ENCODE data around the gene OR10V1.

The OR10V1 gene

GRCh38 chr11:59730896-59731565, 17.4 kb upstream of the OR10V1 start:
- no peak overlapping the region for H3K4me3 ChIP-seq (ENCODE audit: low read depth, low read length)
- no peak for DNase-seq (ENCODE audit: low read depth)
- no peak for TF ChIP-seq CTCF (IDR thresholded peaks at IDR 0.05; ENCODE audit: low read depth, low read length, missing control alignments)

- TF ChIP-seq CTCF (IDR thresholded peaks at IDR 0.05; ENCODE audit: low read depth, low read length, missing control alignments): no peak
- no peak for DNase-seq (ENCODE audit: low read depth)
These were observed 16.2 kb upstream of the OR10V1 start for GRCh38 chr11:59729834-59730233.

GRCh38 chr11:59728913-59729312, 15.3 kb upstream of the OR10V1 start:
- DNase-seq (ENCODE audit: low read depth): no peak
- TF ChIP-seq CTCF (IDR thresholded peaks at IDR 0.05; ENCODE audit: low read depth, low read length, missing control alignments): no peak

More at GRCh38 chr11:59729834-59730233, 16.2 kb upstream of the OR10V1 start:
- no peak overlapping the region for H3K4me3 ChIP-seq (ENCODE audit: low read depth, low read length)

GRCh38 chr11:59728154-59728553, 14.5 kb upstream of the OR10V1 start:
- TF ChIP-seq CTCF (IDR thresholded peaks at IDR 0.05; ENCODE audit: low read depth, low read length, missing control alignments): no peak

More at GRCh38 chr11:59728913-59729312, 15.3 kb upstream of the OR10V1 start:
- no peak overlapping the region for H3K4me3 ChIP-seq (ENCODE audit: low read depth, low read length)

GRCh38 chr11:59727426-59727825, 13.8 kb upstream of the OR10V1 start:
- no peak overlapping the region for H3K4me3 ChIP-seq (ENCODE audit: low read depth, low read length)
- no peak for TF ChIP-seq CTCF (IDR thresholded peaks at IDR 0.05; ENCODE audit: low read depth, low read length, missing control alignments)
- no peak for DNase-seq (ENCODE audit: low read depth)

More at GRCh38 chr11:59728154-59728553, 14.5 kb upstream of the OR10V1 start:
- no peak for DNase-seq (ENCODE audit: low read depth)
- no peak overlapping the region for H3K4me3 ChIP-seq (ENCODE audit: low read depth, low read length)

GRCh38 chr11:59724066-59724465, 10.4 kb upstream of the OR10V1 start:
- H3K4me3 ChIP-seq (ENCODE audit: low read depth, low read length): no peak overlapping the region
- no peak for DNase-seq (ENCODE audit: low read depth)
- TF ChIP-seq CTCF (IDR thresholded peaks at IDR 0.05; ENCODE audit: low read depth, low read length, missing control alignments): no peak

- no peak overlapping the region for H3K4me3 ChIP-seq (ENCODE audit: low read depth, low read length)
- no peak for DNase-seq (ENCODE audit: low read depth)
- no peak for TF ChIP-seq CTCF (IDR thresholded peaks at IDR 0.05; ENCODE audit: low read depth, low read length, missing control alignments)
These were observed 5.9 kb upstream of the OR10V1 start for GRCh38 chr11:59719556-59719955.

Data from GM12864 (cell line).